ENCODE results near the gene TAP2.

TAP2 gene

GRCh38 chr6:32849126-32849525, 10.6 kb upstream of the TAP2 start:
- CTCF ChIA-PET = interaction anchor here (0.6 kb wide), 1 partner anchor 84 kb away, joined by 3 read pairs; no protein-coding TSS in a partner anchor
- no peak for DNase-seq (ENCODE audit: low spot score)
- POLR2A ChIA-PET (ENCODE audit: low non-redundant PET) = no interaction called here
- no peak overlapping the region for H3K27ac ChIP-seq
- TF ChIP-seq, protein P1, sequence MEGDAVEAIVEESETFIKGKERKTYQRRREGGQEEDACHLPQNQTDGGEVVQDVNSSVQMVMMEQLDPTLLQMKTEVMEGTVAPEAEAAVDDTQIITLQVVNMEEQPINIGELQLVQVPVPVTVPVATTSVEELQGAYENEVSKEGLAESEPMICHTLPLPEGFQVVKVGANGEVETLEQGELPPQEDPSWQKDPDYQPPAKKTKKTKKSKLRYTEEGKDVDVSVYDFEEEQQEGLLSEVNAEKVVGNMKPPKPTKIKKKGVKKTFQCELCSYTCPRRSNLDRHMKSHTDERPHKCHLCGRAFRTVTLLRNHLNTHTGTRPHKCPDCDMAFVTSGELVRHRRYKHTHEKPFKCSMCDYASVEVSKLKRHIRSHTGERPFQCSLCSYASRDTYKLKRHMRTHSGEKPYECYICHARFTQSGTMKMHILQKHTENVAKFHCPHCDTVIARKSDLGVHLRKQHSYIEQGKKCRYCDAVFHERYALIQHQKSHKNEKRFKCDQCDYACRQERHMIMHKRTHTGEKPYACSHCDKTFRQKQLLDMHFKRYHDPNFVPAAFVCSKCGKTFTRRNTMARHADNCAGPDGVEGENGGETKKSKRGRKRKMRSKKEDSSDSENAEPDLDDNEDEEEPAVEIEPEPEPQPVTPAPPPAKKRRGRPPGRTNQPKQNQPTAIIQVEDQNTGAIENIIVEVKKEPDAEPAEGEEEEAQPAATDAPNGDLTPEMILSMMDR (conservative IDR thresholded peaks at IDR 0.05; ENCODE audit: low read depth) = no peak

- POLR2A ChIA-PET (ENCODE audit: low non-redundant PET) = no interaction called here
- no peak for DNase-seq (ENCODE audit: low spot score)
- TF ChIP-seq, protein P1 (conservative IDR thresholded peaks at IDR 0.05; ENCODE audit: low read depth) = no peak
- CTCF ChIA-PET = no interaction called here
- H3K27ac ChIP-seq = no peak overlapping the region
These were observed 9.3 kb upstream of the TAP2 start for GRCh38 chr6:32847795-32848194.

DNA sequence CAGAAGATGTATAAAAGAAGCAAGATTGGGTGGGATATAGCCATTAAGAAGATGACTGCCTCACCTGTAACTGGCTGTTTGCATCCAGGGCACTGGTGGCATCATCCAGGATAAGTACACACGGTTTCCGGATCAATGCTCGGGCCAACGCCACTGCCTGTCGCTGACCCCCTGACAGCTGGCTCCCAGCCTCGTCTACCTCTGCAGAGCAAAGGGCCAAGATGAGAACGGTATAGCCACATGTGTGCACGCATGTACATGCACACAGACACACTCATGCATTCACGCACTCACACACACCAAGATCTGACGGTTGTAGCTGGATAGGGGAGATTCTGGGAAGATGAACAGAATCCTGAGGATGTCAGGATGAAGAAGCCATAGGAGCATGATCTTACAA, 8.5 kb upstream of the TAP2 start:
- POLR2A ChIA-PET (ENCODE audit: low non-redundant PET) = no interaction called here
- CTCF ChIA-PET = interaction anchor here (0.6 kb wide), 1 partner anchor 576 kb away, joined by 3 read pairs; no protein-coding TSS in a partner anchor

DNA sequence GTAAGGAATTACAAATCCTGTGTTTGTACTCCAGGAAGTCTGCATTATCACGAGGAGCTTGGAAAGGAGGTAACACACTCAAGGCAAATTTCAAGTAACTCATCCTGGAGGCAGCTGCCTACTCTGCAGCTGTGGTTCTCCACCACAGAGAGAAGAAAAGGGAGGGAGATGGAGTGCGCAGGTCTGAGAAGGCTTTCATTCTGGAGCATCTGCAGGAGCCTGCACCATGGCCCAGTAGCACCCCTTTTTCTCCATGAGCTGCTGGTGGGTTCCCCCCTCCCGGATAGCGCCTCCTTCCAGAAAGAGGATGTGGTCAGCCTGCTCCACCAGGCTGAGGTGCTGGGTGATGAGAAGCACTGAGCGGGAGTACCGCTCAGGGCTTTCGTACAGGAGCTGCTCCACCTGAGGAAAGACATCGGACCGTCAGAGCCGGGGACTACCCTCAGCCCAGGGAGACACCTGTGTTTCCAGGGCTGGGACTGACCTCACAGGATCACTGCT, 6.9 kb upstream of the TAP2 start:
- peak overlapping the region; percentile 85 for H3K27ac ChIP-seq
- no peak for DNase-seq (ENCODE audit: low spot score)
- ChIA-PET CTCF (interaction anchor here (0.5 to 2.4 kb wide), 4 partner anchors 9 to 184 kb away, joined by 4 to 10 read pairs (median 6); partner anchors contain the start of genes PSMB9 and TAP1), POLR2A (ENCODE audit: low non-redundant PET) (interaction anchor here (1.9 kb wide), 1 partner anchor 8 kb away, joined by 8 read pairs; the partner anchor contains the start of genes PSMB9 and TAP1)
- TF ChIP-seq, protein P1 (conservative IDR thresholded peaks at IDR 0.05; ENCODE audit: low read depth) = no peak

More for the DNA sequence above, 8.5 kb upstream of the TAP2 start:
- no peak overlapping the region for H3K27ac ChIP-seq
- DNase-seq (ENCODE audit: low spot score) = no peak
- TF ChIP-seq, protein P1 (conservative IDR thresholded peaks at IDR 0.05; ENCODE audit: low read depth) = no peak

- ChIA-PET POLR2A (ENCODE audit: low non-redundant PET) (interaction anchor here (1.9 kb wide), 1 partner anchor 9 kb away, joined by 8 read pairs; the partner anchor contains the start of genes PSMB9 and TAP1), CTCF (interaction anchor here (0.6 to 2.4 kb wide), 4 partner anchors 9 to 184 kb away, joined by 4 to 10 read pairs (median 6); partner anchors contain the start of genes PSMB9 and TAP1)
- no peak for DNase-seq (ENCODE audit: low spot score)
- peak overlapping the region; percentile 85 for H3K27ac ChIP-seq
- TF ChIP-seq, protein P1 (conservative IDR thresholded peaks at IDR 0.05; ENCODE audit: low read depth) = no peak
These were observed 6.4 kb upstream of the TAP2 start for GRCh38 chr6:32844839-32845383.

DNA sequence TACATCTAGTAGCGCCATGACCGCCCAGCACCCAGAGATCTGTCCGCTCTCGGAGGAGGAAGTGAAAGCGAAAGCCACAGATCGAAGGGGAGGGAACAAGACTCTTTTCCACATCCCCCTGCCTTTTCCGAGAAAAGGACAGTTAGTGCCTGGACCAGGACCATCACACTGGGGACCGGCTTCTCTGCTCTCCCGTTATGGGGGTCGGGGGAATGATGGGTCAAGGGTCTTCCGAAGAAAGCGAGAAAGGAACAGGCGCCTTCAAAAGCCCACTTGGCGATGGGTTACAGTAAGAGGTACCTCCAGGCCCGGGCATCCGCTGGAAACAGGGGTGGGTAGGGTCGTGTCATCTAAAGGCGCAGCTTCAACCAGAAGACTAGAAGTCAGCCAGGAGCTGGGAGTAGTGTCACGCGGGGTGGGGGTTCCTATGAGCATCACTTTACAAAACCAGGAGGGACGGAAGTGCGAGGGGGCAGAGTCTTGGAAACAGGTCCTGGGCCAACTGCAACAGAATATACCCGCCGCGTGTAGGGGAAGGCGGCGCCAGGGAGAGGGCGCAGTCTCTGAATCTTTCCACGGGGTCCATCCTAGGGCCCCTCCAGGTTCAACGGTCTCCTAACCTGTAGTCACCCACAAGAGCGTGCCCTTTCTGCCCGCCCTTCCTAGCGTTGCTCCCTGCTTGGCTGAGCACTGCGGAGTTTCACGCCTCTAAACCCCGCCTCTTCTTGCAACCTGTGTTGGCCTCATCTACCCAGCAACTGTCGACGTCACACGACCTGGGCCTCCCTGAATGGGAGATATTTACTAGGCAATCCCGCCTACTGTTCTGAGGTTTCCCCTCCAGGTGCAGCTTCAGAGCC, 5.7 kb upstream of the TAP2 start, which contains the start of gene PSMB8:
Gene PSMB8 (minus strand): TSS at position 69 of the 860 bp plus-strand sequence. CDS start 51 bp downstream, at position 18.
- peak; percentile 94 for DNase-seq (ENCODE audit: low spot score)
- TF ChIP-seq, protein P1 (conservative IDR thresholded peaks at IDR 0.05; ENCODE audit: low read depth) = no peak
- peak within 1 kb of the TSS; percentile 85 for H3K27ac ChIP-seq
- CTCF ChIA-PET = interaction anchor here (0.6 to 2.4 kb wide), 4 partner anchors 10 to 417 kb away, joined by 3 to 10 read pairs (median 6); partner anchors contain the start of genes PSMB9 and TAP1
- POLR2A ChIA-PET (ENCODE audit: low non-redundant PET) = interaction anchor here (1.9 kb wide), 1 partner anchor 9 kb away, joined by 8 read pairs; the partner anchor contains the start of genes PSMB9 and TAP1
